Astrocyte (in vitro differentiated cells and primary cell): ENCODE data around the gene EPS8.

ENCODE experiments used
- EZH2 ChIP-seq: IDR thresholded peaks from 2 replicates; pipeline ENCODE4 v1.6.1; 2012; ENCODE audit warnings: mild to moderate bottlenecking, low read length, inconsistent platforms; ENCODE audit not compliant: insufficient read depth
- TF ChIP-seq, protein P1 (sequence below): IDR thresholded peaks from 2 replicates; pipeline ENCODE4 v1.5.1; 2011; ENCODE audit warnings: low read depth, mild to moderate bottlenecking, inconsistent platforms, low read length, moderate library complexity; ENCODE audit not compliant: insufficient read depth

- TF ChIP-seq, protein P1, sequence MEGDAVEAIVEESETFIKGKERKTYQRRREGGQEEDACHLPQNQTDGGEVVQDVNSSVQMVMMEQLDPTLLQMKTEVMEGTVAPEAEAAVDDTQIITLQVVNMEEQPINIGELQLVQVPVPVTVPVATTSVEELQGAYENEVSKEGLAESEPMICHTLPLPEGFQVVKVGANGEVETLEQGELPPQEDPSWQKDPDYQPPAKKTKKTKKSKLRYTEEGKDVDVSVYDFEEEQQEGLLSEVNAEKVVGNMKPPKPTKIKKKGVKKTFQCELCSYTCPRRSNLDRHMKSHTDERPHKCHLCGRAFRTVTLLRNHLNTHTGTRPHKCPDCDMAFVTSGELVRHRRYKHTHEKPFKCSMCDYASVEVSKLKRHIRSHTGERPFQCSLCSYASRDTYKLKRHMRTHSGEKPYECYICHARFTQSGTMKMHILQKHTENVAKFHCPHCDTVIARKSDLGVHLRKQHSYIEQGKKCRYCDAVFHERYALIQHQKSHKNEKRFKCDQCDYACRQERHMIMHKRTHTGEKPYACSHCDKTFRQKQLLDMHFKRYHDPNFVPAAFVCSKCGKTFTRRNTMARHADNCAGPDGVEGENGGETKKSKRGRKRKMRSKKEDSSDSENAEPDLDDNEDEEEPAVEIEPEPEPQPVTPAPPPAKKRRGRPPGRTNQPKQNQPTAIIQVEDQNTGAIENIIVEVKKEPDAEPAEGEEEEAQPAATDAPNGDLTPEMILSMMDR = no peak
- TF ChIP-seq EZH2 = no peak
Observed at GRCh38 chr12:15777355-15778012, 11.7 kb downstream of the EPS8 start.
